ENCODE measurements around the gene TAF7L.

GRCh38 chrX:101219864-101220346 is 71.2 kb downstream of the TAF7L start:
- TF ChIP-seq CTCF (IDR thresholded peaks at IDR 0.05) (no peak), POLR2AphosphoS5 (IDR thresholded peaks at IDR 0.05; ENCODE audit: low read depth, low read length) (no peak), REST (IDR thresholded peaks at IDR 0.05; ENCODE audit: insufficient read depth in 1 of 2, low read depth in 2 of 2, low read length in 1 of 2) (no peak)

Measured in Panc1 (cell line).